ENCODE results near the gene WDR91.

The WDR91 gene

DNA sequence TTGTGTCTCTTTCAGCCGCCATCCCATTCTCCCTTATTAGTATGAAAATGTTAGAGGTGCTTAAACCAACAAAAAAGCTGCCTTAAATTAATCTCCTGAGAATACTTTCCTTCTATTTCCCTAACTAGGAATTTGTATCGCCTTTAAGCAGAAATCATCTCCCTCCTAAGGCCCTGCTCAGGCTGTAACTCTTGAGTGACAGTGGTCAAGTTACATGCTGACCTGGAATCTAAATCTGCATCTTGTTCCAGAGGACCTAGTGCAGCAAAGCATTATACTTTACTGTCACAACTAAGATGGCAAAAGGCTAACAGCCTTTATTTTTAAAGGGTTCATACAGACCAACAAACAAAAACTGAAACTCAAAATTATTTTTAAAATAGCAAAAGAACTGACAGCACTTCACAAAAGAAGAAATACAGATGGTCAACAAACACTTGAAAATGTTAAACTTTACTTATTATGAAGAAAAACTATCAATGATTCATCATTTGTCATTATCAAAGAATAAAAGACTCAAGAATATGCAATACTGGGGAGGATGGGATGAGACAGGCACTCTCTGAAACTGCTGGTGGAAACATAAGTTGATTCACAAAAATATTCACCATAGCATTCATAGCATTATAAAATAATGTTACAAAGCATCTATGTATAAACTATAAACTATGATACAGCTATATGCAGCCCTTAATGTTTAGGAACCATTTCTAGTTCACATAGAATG, 51.8 kb downstream of the WDR91 start:
- TF ChIP-seq, protein P1, sequence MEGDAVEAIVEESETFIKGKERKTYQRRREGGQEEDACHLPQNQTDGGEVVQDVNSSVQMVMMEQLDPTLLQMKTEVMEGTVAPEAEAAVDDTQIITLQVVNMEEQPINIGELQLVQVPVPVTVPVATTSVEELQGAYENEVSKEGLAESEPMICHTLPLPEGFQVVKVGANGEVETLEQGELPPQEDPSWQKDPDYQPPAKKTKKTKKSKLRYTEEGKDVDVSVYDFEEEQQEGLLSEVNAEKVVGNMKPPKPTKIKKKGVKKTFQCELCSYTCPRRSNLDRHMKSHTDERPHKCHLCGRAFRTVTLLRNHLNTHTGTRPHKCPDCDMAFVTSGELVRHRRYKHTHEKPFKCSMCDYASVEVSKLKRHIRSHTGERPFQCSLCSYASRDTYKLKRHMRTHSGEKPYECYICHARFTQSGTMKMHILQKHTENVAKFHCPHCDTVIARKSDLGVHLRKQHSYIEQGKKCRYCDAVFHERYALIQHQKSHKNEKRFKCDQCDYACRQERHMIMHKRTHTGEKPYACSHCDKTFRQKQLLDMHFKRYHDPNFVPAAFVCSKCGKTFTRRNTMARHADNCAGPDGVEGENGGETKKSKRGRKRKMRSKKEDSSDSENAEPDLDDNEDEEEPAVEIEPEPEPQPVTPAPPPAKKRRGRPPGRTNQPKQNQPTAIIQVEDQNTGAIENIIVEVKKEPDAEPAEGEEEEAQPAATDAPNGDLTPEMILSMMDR (IDR thresholded peaks at IDR 0.05; ENCODE audit: borderline replicate concordance, control extremely low read depth, extremely low read depth, insufficient read depth, missing control alignments) = no peak
- in situ Hi-C loops (cut with MboI; ENCODE audit: low sequenced_read_pairs, unreplicated experiment) = no loop called here
- no peak for DNase-seq (ENCODE audit: low spot score)

DNA sequence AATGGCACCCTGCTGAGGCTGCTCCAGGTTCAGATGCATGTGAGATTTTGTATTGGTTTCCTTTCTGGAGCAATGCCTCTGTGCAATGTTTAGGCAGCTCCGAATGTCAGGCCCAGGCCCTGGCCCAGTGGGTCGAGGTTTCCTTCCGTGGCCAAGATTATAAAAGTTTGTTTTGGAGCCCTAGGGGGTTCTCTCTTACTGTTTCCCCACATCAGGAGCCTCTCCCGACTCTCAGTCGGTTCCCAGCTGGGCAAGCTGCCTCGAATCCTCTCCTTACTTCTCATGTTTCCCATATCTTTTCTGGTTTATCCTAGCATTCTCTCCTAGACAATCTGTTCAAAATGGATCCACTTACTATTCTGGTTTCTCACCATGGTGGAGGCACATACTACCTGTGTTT, 52.5 kb downstream of the WDR91 start:
- TF ChIP-seq, protein P1 (IDR thresholded peaks at IDR 0.05; ENCODE audit: borderline replicate concordance, control extremely low read depth, extremely low read depth, insufficient read depth, missing control alignments) = no peak
- in situ Hi-C loops (cut with MboI; ENCODE audit: low sequenced_read_pairs, unreplicated experiment) = no loop called here

DNA sequence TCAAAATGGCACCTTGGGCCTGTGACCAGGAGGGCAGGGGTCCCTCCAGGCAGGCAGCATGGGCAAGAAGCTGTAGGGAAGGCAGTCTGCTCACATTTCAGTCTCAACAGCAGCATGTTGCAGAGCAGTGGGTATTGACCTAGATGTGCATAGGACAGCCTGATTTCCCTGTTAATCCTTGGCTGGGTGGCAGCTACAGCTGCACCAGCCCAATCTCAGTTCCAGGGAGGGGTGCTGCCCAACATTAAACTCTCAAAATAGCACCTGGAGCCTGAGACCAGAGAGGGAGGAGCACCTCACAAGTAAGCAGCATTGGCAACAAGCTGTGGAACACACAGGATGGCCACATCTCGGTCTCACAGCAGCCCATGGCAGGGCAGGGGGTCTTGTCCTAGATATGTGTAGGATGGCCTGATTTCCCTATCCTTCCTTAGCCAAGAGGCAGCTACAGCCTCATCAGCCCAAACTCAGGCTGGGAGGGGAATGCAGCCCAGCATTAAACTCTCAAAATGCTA, 53.1 kb downstream of the WDR91 start:
- TF ChIP-seq, protein P1 (IDR thresholded peaks at IDR 0.05; ENCODE audit: borderline replicate concordance, control extremely low read depth, extremely low read depth, insufficient read depth, missing control alignments) = no peak
- in situ Hi-C loops (cut with MboI; ENCODE audit: low sequenced_read_pairs, unreplicated experiment) = no loop called here
- no peak for DNase-seq (ENCODE audit: low spot score)

More for the DNA sequence above, 52.5 kb downstream of the WDR91 start:
- no peak for DNase-seq (ENCODE audit: low spot score)

DNA sequence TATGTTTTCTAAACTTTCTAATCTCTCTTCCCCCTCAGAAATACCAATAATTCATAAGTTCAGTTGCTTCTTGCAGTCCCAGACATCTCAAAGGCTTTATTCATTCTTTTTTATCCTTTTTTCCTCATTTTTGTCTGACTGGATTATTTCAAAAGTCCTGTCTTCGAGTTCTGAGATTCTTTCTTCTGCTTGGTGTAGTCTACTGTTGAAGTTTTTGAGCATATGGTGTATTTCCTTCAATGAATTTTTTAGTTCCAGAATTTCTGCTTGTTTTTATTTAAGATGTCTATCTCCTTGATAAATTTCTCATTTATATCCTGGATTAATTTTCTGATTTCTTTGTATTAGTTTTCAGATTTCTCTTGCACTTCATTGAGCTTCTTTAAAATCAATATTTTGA, 55.0 kb downstream of the WDR91 start:
- no peak for DNase-seq (ENCODE audit: low spot score)
- TF ChIP-seq, protein P1 (IDR thresholded peaks at IDR 0.05; ENCODE audit: borderline replicate concordance, control extremely low read depth, extremely low read depth, insufficient read depth, missing control alignments) = no peak
- in situ Hi-C loops (cut with MboI; ENCODE audit: low sequenced_read_pairs, unreplicated experiment) = no loop called here

DNA sequence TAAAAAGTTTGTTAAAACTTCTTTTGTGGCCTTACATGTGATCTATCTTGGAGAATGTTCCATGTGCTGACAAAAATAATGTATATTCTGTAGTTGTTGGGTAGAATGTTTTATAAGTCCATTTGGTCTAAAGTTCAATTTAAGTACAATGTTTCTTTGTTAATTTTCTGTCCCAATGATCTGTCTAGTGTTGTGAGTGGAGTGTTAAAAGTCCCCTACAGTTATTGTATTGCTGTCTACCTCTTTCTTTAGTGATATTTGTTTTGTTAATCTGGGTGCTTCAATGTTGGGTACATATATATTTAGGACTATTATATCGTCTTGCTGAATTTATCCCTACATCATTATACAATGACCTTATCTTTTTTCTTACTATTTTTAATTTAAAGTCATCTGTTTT, 56.6 kb downstream of the WDR91 start:
- TF ChIP-seq, protein P1 (IDR thresholded peaks at IDR 0.05; ENCODE audit: borderline replicate concordance, control extremely low read depth, extremely low read depth, insufficient read depth, missing control alignments) = no peak
- DNase-seq (ENCODE audit: low spot score) = no peak
- in situ Hi-C loops (cut with MboI; ENCODE audit: low sequenced_read_pairs, unreplicated experiment) = no loop called here

DNA sequence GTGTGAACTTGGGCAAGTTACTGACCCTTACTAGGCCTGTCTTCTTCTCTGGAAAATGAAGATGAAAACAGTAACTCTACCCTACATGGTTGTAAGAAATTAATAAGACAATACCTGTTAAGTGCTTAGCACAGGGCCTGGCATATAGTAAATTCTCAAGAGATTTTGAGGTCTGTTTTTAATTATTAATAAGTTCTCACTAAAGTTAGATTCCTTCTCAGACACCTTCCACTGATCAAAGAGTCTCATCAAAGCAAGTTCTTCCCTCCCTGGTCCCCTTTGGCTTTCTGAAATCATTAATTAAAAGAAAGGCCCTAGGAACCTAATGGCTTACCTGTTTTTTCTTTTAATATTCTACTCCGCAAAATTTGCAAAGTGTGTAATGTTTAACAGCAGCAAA, 58.9 kb downstream of the WDR91 start:
- TF ChIP-seq, protein P1 (IDR thresholded peaks at IDR 0.05; ENCODE audit: borderline replicate concordance, control extremely low read depth, extremely low read depth, insufficient read depth, missing control alignments) = no peak
- in situ Hi-C loops (cut with MboI; ENCODE audit: low sequenced_read_pairs, unreplicated experiment) = no loop called here
- no peak for DNase-seq (ENCODE audit: low spot score)
